Nephron progenitor cell (in vitro differentiated cells): ENCODE measurements around the gene SRD5A1.

ENCODE experiments used
- DNase-seq: peaks from one replicate; pipeline ENCODE4 v3.0.0; 2021
- H3K27ac Mint-ChIP-seq: 2 replicates; pipeline ENCODE4 v1.8.0; 2021; ENCODE audit warnings: mild to moderate bottlenecking, moderate library complexity, mixed read lengths
- H3K27me3 Mint-ChIP-seq: 2 replicates; pipeline ENCODE4 v1.8.0; 2021; ENCODE audit warnings: mild to moderate bottlenecking, low read depth, mixed read lengths; ENCODE audit not compliant: poor library complexity
- H3K36me3 Mint-ChIP-seq: 2 replicates; pipeline ENCODE4 v1.8.0; 2021; ENCODE audit warnings: low read depth, mixed read lengths
- H3K4me1 Mint-ChIP-seq: 2 replicates; pipeline ENCODE4 v1.8.0; 2021; ENCODE audit warnings: mixed read lengths
- H3K4me3 Mint-ChIP-seq: 2 replicates; pipeline ENCODE4 v1.8.0; 2021; ENCODE audit warnings: mild to moderate bottlenecking, moderate library complexity, mixed read lengths
- H3K9me3 Mint-ChIP-seq: 2 replicates; pipeline ENCODE4 v1.8.0; 2021; ENCODE audit warnings: mild to moderate bottlenecking, moderate library complexity, mixed read lengths
- TF ChIP-seq, protein P1 (sequence below): fragments of 200-600 bp; sonication (generic); IDR thresholded peaks from 2 replicates; pipeline ENCODE4 v1.5.0; 2021; ENCODE audit warnings: antibody characterized with exemption

SRD5A1 gene

DNA sequence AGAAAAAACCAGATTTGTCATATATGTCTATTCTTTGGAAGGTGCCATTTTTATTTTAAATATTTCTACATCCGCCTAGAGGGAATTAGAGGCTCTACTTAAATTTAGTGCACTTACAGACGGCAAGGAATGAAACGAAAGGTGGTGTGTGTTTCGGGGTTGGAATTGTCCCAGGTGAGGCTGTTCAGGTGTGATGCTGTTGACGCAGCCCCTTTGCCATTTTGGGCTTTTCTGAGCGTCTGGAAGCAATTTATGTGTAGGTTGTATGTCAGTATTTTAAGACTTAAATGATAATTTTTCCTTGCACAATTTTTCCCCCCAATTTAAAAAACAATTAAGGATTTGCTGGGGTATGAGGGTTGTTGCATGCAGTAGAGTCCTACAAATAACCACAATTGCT lies 82.0 kb downstream of the SRD5A1 start:
- Mint-ChIP-seq H3K4me3 (peak overlapping the region; percentile 90), H3K9me3 (no peaks in the 10 kb centered on the region), H3K4me1 (peaks cover 70% of the 10 kb centered on the region), H3K27me3 (peaks cover 4% of the 10 kb centered on the region), H3K36me3 (peaks cover 13% of the 10 kb centered on the region), H3K27ac (no peak overlapping the region)
- TF ChIP-seq, protein P1, sequence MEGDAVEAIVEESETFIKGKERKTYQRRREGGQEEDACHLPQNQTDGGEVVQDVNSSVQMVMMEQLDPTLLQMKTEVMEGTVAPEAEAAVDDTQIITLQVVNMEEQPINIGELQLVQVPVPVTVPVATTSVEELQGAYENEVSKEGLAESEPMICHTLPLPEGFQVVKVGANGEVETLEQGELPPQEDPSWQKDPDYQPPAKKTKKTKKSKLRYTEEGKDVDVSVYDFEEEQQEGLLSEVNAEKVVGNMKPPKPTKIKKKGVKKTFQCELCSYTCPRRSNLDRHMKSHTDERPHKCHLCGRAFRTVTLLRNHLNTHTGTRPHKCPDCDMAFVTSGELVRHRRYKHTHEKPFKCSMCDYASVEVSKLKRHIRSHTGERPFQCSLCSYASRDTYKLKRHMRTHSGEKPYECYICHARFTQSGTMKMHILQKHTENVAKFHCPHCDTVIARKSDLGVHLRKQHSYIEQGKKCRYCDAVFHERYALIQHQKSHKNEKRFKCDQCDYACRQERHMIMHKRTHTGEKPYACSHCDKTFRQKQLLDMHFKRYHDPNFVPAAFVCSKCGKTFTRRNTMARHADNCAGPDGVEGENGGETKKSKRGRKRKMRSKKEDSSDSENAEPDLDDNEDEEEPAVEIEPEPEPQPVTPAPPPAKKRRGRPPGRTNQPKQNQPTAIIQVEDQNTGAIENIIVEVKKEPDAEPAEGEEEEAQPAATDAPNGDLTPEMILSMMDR, result no peak
- DNase-seq, result no peak

DNA sequence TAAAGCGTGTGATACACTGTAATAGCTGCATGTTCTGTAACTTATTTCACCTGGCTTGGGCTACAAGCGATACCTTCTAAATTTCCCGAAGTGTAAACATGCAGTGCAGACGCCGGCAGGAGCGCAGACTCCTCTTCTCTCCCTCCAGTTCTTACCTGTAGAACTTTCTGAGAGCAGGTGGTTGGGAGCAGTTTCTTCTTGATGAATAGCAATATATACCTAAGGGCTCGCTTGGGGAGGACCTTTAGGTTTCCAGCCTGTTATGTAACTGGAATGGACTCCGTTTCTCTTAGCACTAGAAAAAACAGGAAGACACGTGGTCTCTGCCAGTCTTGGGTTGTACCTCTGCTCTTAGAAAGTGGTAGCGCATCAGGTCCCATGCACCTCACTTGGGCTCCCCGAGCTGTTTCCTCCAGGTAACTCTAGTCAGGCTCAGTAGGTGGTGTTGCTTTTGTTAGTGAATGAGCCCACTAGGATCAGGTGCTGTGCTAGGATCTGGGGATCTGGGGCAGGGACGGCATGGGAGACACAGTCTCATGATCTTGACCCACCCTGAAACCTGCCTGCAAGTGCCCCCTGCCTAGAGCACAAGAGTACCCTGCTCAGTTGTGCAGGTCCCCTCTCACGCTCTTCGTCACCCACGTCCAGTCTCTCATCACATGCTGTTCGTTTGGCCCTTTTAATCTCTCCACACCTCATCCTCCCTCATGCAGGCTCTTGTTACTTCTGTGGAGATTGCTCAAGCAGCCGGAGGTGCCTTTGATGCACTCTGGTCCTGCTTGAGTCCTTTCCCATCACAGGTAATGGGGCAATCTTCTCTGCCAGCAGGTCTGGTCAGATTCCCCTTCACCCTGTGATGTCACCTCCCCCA lies 82.8 kb downstream of the SRD5A1 start:
- Mint-ChIP-seq H3K27ac (no peak overlapping the region), H3K36me3 (peaks cover 13% of the 10 kb centered on the region), H3K4me1 (peaks cover 71% of the 10 kb centered on the region), H3K27me3 (peaks cover 4% of the 10 kb centered on the region), H3K4me3 (peak overlapping the region; percentile 90), H3K9me3 (no peaks in the 10 kb centered on the region)
- TF ChIP-seq, protein P1, result no peak
- DNase-seq, result no peak

DNA sequence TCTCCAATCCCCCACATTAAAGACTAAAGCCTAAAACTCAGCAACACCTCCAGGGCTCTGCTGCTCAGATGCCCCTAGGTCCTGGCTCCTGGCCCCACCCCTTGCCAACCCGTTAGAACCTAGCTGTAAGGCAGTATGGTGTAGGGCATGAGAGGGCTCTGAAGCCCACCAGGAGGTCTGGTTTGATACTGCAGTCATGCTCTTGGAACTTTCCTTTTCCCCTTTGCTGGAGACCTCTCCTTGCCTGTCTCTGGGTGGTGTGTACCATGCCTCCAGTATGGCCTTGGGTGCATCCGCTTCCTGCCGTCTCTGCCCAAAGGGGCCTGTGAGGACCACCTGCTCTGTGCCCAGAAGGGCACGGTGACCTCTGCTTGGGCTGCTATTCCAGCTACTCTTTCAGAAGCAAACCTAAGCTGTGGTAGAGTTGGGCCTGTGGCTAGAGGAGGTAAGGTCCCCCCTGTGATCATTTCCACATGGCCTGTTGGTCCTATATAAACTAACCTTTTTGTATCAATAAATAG lies 83.4 kb downstream of the SRD5A1 start:
- Mint-ChIP-seq H3K36me3 (peaks cover 13% of the 10 kb centered on the region), H3K9me3 (no peaks in the 10 kb centered on the region), H3K4me1 (peaks cover 74% of the 10 kb centered on the region), H3K4me3 (peak overlapping the region; percentile 90), H3K27ac (peak overlapping the region; percentile 60), H3K27me3 (peaks cover 3% of the 10 kb centered on the region)
- TF ChIP-seq, protein P1, result no peak
- DNase-seq, result no peak

DNA sequence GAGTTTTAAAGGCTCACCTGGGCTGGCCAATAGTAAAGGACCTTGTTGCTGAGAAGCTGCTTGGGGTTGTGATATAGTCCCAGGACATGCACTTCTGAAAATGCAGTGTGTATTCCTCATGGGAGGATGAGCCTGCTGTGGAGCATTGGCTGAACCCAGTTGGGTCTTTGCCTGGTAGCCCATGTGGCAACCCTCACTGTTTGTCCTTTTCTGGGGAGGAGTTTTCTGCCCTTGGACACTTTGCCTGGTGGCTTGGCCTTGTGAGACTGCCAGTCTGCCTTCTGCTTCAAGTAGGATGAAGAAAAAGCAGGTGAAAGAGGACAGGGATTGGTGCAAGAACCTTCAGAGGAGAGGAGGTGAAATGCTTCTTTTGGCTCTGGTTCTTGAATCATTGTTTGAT lies 84.0 kb downstream of the SRD5A1 start:
- Mint-ChIP-seq H3K9me3 (no peaks in the 10 kb centered on the region), H3K27me3 (no peaks in the 10 kb centered on the region), H3K4me3 (peak overlapping the region; percentile 38), H3K4me1 (peaks cover 74% of the 10 kb centered on the region), H3K27ac (no peak overlapping the region), H3K36me3 (peaks cover 13% of the 10 kb centered on the region)
- DNase-seq, result no peak
- TF ChIP-seq, protein P1, result no peak

DNA sequence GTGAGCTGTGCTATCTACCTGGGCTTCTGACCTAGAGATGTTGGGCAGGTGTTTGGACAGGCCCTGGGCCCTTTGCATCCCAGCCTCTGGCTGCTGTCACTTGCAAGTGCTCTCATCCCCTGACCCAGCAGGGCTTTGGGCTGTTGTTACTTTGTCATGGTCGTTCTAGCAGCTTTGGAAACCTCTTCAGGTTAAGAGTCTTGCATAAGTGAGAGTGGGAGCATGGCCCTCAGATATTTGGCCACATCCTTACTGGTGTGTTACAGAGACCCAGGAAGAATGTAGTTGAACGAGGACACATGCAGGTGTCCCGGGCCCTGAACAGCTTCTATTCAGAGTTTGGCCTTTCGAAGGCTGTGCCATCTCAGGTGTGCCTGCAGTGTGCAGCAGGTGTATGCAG lies 84.4 kb downstream of the SRD5A1 start:
- TF ChIP-seq, protein P1, result no peak
- H3K27me3 Mint-ChIP-seq, result no peaks in the 10 kb centered on the region
- H3K36me3 Mint-ChIP-seq, result peaks cover 13% of the 10 kb centered on the region
- no peak overlapping the region for H3K27ac Mint-ChIP-seq
- no peaks in the 10 kb centered on the region for H3K9me3 Mint-ChIP-seq
- peaks cover 79% of the 10 kb centered on the region for H3K4me1 Mint-ChIP-seq
- no peak for DNase-seq
- H3K4me3 Mint-ChIP-seq, result peak overlapping the region; percentile 54
